HEK293 (cell line): ENCODE data around the gene MORC4.

Source experiments
- CTCF ChIA-PET: fragments of 350-600 bp; formaldehyde crosslinking; extraction: SDS; loops from one replicate; lab custom pipeline; 2021; ENCODE audit warnings: antibody characterized with exemption; lab: Yijun Ruan, JAX
- POLR2A ChIA-PET: fragments of 300-600 bp; formaldehyde crosslinking; extraction: SDS; loops from one replicate; lab custom pipeline; 2020; ENCODE audit warnings: antibody characterized with exemption, inconsistent platforms; lab: Yijun Ruan, JAX
- H3K27ac ChIP-seq: fragments of 200-500 bp; sonication (Bioruptor generic); 2 replicates; pipeline ENCODE4 v1.5.1; 2014; ENCODE audit warnings: low read depth, low read length, control low read depth, inconsistent platforms; ENCODE audit errors: extremely low read depth
- H3K36me3 ChIP-seq, 2 experiments: fragments of 200-500 bp in 1 of 2; sonication (Bioruptor generic) in 1 of 2; 1 replicate in 1 of 2; 2 replicates in 1 of 2; pipeline ENCODE4 v1.5.1; 2014 to 2017; ENCODE audit warnings: inconsistent platforms in 2 of 2, low read length in 2 of 2; ENCODE audit not compliant: control insufficient read depth in 2 of 2, insufficient read depth in 1 of 2
- H3K4me1 ChIP-seq: fragments of 200-500 bp; sonication (Bioruptor generic); 2 replicates; pipeline ENCODE4 v1.5.1; 2014; ENCODE audit warnings: mild to moderate bottlenecking, low read length, inconsistent platforms; ENCODE audit not compliant: control insufficient read depth, insufficient read depth
- H3K4me3 ChIP-seq: 2 replicates; pipeline ENCODE4 v1.5.1; 2011; ENCODE audit warnings: low read depth, mild to moderate bottlenecking, control low read depth, low read length, moderate library complexity
- H3K9me3 ChIP-seq: fragments of 200-500 bp; sonication (Bioruptor generic); 2 replicates; pipeline ENCODE4 v1.5.1; 2014; ENCODE audit warnings: low read depth, low read length, inconsistent platforms; ENCODE audit not compliant: control insufficient read depth, insufficient read depth
- CTCF ChIP-seq: fragments of 450-650 bp; formaldehyde crosslinking; IDR thresholded peaks from 2 replicates; pipeline ENCODE4 v1.5.1; 2016; ENCODE audit warnings: missing biosample characterization, missing genetic modification characterization
- EGR2 ChIP-seq: fragments of 450-650 bp; formaldehyde crosslinking; IDR thresholded peaks from 2 replicates; pipeline ENCODE4 v1.5.1; 2016; ENCODE audit warnings: low read depth, missing biosample characterization, missing genetic modification characterization
- MZF1 ChIP-seq: fragments of 450-650 bp; formaldehyde crosslinking; IDR thresholded peaks from 2 replicates; pipeline ENCODE4 v1.5.1; 2017; ENCODE audit warnings: missing biosample characterization, missing genetic modification characterization, borderline replicate concordance
- SP7 ChIP-seq: fragments of 450-650 bp; formaldehyde crosslinking; IDR thresholded peaks from 2 replicates; pipeline ENCODE4 v1.5.1; 2016; ENCODE audit warnings: missing biosample characterization, missing genetic modification characterization
- YY1 ChIP-seq: fragments of 450-650 bp; formaldehyde crosslinking; IDR thresholded peaks from 2 replicates; pipeline ENCODE4 v1.5.1; 2018; ENCODE audit warnings: missing biosample characterization, missing genetic modification characterization
- ZBTB26 ChIP-seq: fragments of 450-650 bp; formaldehyde crosslinking; optimal IDR thresholded peaks from 2 replicates; pipeline ENCODE3; 2016; ENCODE audit warnings: missing biosample characterization, mild to moderate bottlenecking, missing genetic modification characterization
- ZNF148 ChIP-seq: fragments of 450-650 bp; formaldehyde crosslinking; IDR thresholded peaks from 2 replicates; pipeline ENCODE4 v1.5.0; 2017; ENCODE audit warnings: missing biosample characterization, missing genetic modification characterization, borderline replicate concordance
- ZNF248 ChIP-seq: fragments of 450-650 bp; formaldehyde crosslinking; IDR thresholded peaks from 2 replicates; pipeline ENCODE4 v1.5.1; 2017; ENCODE audit warnings: missing biosample characterization, missing genetic modification characterization
- ZNF341 ChIP-seq: fragments of 450-650 bp; formaldehyde crosslinking; IDR thresholded peaks from 2 replicates; pipeline ENCODE4; 2016; ENCODE audit warnings: low read depth, missing biosample characterization, missing genetic modification characterization
- ZNF521 ChIP-seq: fragments of 450-650 bp; formaldehyde crosslinking; IDR thresholded peaks from 2 replicates; pipeline ENCODE4 v1.5.1; 2017; ENCODE audit warnings: missing biosample characterization, mild to moderate bottlenecking, missing genetic modification characterization
- ZNF626 ChIP-seq: fragments of 450-650 bp; sonication (Bioruptor Pico); formaldehyde crosslinking; IDR thresholded peaks from 2 replicates; pipeline ENCODE4 v1.5.1; 2018; ENCODE audit warnings: missing biosample characterization, missing genetic modification characterization, inconsistent platforms
- TF ChIP-seq, protein P1 (sequence below): fragments of 450-650 bp; formaldehyde crosslinking; IDR thresholded peaks from 2 replicates; pipeline ENCODE4 v1.5.1; 2016; ENCODE audit warnings: missing biosample characterization, missing genetic modification characterization
- TF ChIP-seq, protein P2 (sequence below): fragments of 450-650 bp; formaldehyde crosslinking; IDR thresholded peaks from 2 replicates; pipeline ENCODE4 v1.5.1; 2016; ENCODE audit warnings: missing biosample characterization, missing genetic modification characterization, low read depth

The MORC4 gene

DNA sequence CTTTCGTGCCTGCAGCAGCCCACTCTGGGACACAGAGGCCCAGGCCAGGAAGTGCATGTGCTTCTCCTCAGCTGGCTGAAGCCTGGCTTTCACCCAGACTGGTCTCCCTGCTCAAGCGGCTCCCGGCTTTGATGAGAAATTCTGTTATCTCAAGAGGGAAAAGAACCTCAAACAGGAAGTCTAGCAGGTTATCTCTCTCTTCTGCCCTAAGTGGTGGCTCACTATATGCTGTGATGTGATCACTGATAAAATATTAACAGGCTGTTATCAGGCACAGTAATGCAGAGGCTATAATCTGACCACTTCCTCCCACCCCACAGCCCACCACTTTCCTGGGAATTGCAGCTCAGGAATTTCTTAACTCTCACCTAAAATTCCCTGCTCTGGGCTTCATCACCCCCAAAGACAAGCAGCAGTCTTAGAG lies 66.5 kb downstream of the MORC4 start (continued):
- TF ChIP-seq ZNF521 = no peak
- TF ChIP-seq, protein P1, sequence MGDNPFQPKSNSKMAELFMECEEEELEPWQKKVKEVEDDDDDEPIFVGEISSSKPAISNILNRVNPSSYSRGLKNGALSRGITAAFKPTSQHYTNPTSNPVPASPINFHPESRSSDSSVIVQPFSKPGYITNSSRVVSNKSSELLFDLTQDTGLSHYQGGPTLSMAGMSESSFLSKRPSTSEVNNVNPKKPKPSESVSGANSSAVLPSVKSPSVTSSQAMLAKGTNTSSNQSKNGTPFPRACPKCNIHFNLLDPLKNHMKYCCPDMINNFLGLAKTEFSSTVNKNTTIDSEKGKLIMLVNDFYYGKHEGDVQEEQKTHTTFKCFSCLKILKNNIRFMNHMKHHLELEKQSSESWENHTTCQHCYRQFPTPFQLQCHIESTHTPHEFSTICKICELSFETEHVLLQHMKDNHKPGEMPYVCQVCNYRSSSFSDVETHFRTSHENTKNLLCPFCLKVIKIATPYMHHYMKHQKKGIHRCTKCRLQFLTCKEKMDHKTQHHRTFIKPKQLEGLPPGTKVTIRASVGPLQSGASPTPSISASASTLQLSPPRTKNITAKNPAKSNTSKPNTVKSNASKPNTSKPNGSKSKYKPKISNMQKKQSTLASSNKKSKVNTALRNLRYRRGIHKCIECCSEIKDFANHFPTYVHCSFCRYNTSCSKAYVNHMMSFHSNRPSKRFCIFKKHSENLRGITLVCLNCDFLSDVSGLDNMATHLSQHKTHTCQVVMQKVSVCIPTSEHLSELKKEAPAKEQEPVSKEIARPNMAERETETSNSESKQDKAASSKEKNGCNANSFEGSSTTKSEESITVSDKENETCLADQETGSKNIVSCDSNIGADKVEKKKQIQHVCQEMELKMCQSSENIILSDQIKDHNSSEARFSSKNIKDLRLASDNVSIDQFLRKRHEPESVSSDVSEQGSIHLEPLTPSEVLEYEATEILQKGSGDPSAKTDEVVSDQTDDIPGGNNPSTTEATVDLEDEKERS (tag by site-specific recombination) = no peak
- TF ChIP-seq, all 188 proteins: peak for 1

- no peaks in the 10 kb centered on the region for H3K9me3 ChIP-seq
- ChIA-PET POLR2A (no interaction called here), CTCF (interaction anchor here (1.1 to 2.6 kb wide), 3 partner anchors 34 to 39 kb away, joined by 3 to 7 read pairs (median 5); no protein-coding TSS in a partner anchor)
- H3K36me3 ChIP-seq = peaks cover 0 to 18% of the 10 kb centered on the region in 2 experiments; a peak in 1 of 3 replicates
- H3K4me1 ChIP-seq = no peaks in the 10 kb centered on the region
- H3K4me3 ChIP-seq = no peak overlapping the region
- no peak overlapping the region for H3K27ac ChIP-seq
- TF ChIP-seq ZNF148 (tag by site-specific recombination) = no peak
- TF ChIP-seq CTCF (tag by site-specific recombination) = no peak
- no peak for TF ChIP-seq ZNF626
- peak; percentile 57 for TF ChIP-seq EGR2 (tag by site-specific recombination)
Measured at GRCh38 chrX:106932960-106933537, 67.0 kb downstream of the MORC4 start.

GRCh38 chrX:106932492-106932923 lies 67.5 kb downstream of the MORC4 start:
- no peak overlapping the region for H3K4me3 ChIP-seq
- no peaks in the 10 kb centered on the region for H3K4me1 ChIP-seq
- no peak overlapping the region for H3K27ac ChIP-seq
- no peak for TF ChIP-seq ZNF341
- TF ChIP-seq YY1 (tag by site-specific recombination) = no peak
- no peak for TF ChIP-seq ZNF248 (tag by site-specific recombination)
- no peak for TF ChIP-seq MZF1
- TF ChIP-seq, protein P2, sequence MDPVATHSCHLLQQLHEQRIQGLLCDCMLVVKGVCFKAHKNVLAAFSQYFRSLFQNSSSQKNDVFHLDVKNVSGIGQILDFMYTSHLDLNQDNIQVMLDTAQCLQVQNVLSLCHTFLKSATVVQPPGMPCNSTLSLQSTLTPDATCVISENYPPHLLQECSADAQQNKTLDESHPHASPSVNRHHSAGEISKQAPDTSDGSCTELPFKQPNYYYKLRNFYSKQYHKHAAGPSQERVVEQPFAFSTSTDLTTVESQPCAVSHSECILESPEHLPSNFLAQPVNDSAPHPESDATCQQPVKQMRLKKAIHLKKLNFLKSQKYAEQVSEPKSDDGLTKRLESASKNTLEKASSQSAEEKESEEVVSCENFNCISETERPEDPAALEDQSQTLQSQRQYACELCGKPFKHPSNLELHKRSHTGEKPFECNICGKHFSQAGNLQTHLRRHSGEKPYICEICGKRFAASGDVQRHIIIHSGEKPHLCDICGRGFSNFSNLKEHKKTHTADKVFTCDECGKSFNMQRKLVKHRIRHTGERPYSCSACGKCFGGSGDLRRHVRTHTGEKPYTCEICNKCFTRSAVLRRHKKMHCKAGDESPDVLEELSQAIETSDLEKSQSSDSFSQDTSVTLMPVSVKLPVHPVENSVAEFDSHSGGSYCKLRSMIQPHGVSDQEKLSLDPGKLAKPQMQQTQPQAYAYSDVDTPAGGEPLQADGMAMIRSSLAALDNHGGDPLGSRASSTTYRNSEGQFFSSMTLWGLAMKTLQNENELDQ (tag by site-specific recombination) = no peak
- TF ChIP-seq SP7 (tag by site-specific recombination) = no peak
- no peak for TF ChIP-seq ZBTB26 (tag by site-specific recombination)
- TF ChIP-seq, all 188 proteins: peak for 0
- ChIA-PET POLR2A (no interaction called here), CTCF (interaction anchor here (0.9 to 2.6 kb wide), 3 partner anchors 27 to 38 kb away, joined by 3 to 7 read pairs (median 5); no protein-coding TSS in a partner anchor)
- H3K36me3 ChIP-seq = peaks cover 0 to 12% of the 10 kb centered on the region in 2 experiments; a peak in 1 of 3 replicates
- H3K9me3 ChIP-seq = no peaks in the 10 kb centered on the region
